CD4-positive, alpha-beta memory T cell (primary cell): ENCODE results near the gene MAP3K8. TPM values are rescaled to one million over a fixed set of nuclear protein-coding genes. Genes with fewer than 3 reads are reported as not detected.
"Not testable (repeated sequence)": the region's sequence is repeated elsewhere in the genome, so short reads cannot be mapped to it uniquely, and the experiment has no call there.

ENCODE experiments used
- CTCF ChIA-PET: fragments of 350-600 bp; sonication (Branson Sonifier 250); formaldehyde crosslinking; loops from one replicate; lab custom pipeline; 2021; ENCODE audit warnings: inconsistent platforms; ENCODE audit not compliant: partially characterized antibody; lab: Charles Lee
- POLR2A ChIA-PET: fragments of 350-600 bp; sonication (Branson Sonifier 250); formaldehyde crosslinking; loops from one replicate; lab custom pipeline; 2021; ENCODE audit not compliant: partially characterized antibody; lab: Charles Lee
- DNase-seq, 5 donors: peaks; one replicate each; pipeline versions ENCODE4 v3.0.0 to v3.0.0-alpha.2; 2020 to 2022; ENCODE audit warnings: mixed read lengths in 1 of 5
- H3K27ac ChIP-seq: one replicate; pipeline ENCODE4 v1.7.0; 2013; ENCODE audit warnings: low read depth, low read length
- H3K27me3 ChIP-seq: 2 replicates; pipeline ENCODE4 v1.7.0; 2013; ENCODE audit warnings: mild to moderate bottlenecking, low read length, moderate library complexity; ENCODE audit not compliant: insufficient read depth
- H3K36me3 ChIP-seq: 2 replicates; pipeline ENCODE4 v1.7.0; 2013; ENCODE audit warnings: mild to moderate bottlenecking, low read length, moderate library complexity; ENCODE audit not compliant: insufficient read depth
- H3K4me1 ChIP-seq: 2 replicates; pipeline ENCODE4 v1.7.0; 2013; ENCODE audit warnings: mild to moderate bottlenecking, low read length, moderate library complexity; ENCODE audit not compliant: insufficient read depth
- H3K4me3 ChIP-seq, 2 donors: one replicate each; pipeline ENCODE4 v1.7.0; 2013; ENCODE audit warnings: low read length in 2 of 2, mild to moderate bottlenecking in 1 of 2
- H3K9me3 ChIP-seq, 2 donors: one replicate each; pipeline ENCODE4 v1.7.0; 2013; ENCODE audit warnings: low read length in 2 of 2, control low read depth in 1 of 2; ENCODE audit not compliant: control insufficient read depth in 1 of 2
- H3K27ac Mint-ChIP-seq, 7 donors: one replicate each; pipeline ENCODE4 v1.8.0; 2020 to 2021; ENCODE audit warnings: mixed read lengths in 7 of 7, mild to moderate bottlenecking in 6 of 7, inconsistent platforms in 3 of 7, moderate library complexity in 3 of 7
- H3K27me3 Mint-ChIP-seq, 2 donors: one replicate each; pipeline ENCODE4 v1.8.0; 2020 to 2021; ENCODE audit warnings: mixed read lengths in 2 of 2
- H3K36me3 Mint-ChIP-seq, 2 donors: one replicate each; pipeline ENCODE4 v1.8.0; 2020 to 2021; ENCODE audit warnings: mixed read lengths in 2 of 2, inconsistent platforms in 1 of 2, mild to moderate bottlenecking in 1 of 2
- H3K4me1 Mint-ChIP-seq, 4 donors: one replicate each; pipeline ENCODE4 v1.8.0; 2020 to 2021; ENCODE audit warnings: mixed read lengths in 4 of 4, mild to moderate bottlenecking in 1 of 4
- H3K4me3 Mint-ChIP-seq, 8 donors: one replicate each; pipeline ENCODE4 v1.8.0; 2020 to 2021; ENCODE audit warnings: mixed read lengths in 8 of 8, mild to moderate bottlenecking in 7 of 8, moderate library complexity in 6 of 8, inconsistent platforms in 3 of 8
- H3K9me3 Mint-ChIP-seq, 8 donors: one replicate each; pipeline ENCODE4 v1.8.0; 2020 to 2021; ENCODE audit warnings: mixed read lengths in 8 of 8, mild to moderate bottlenecking in 5 of 8, inconsistent platforms in 3 of 8, moderate library complexity in 1 of 8
- intact Hi-C: fragments of 100-400 bp; cut with micrococcal nuclease; formaldehyde crosslinking; loops from one replicate; pipeline ENCODE4 v1.15.1; 2023
- polyA plus RNA-seq, 2 donors: library from polyadenylated mRNA; unstranded; fragments of 300-500 nt; fragmentation: Illumina TruSeq; gene quantifications; one replicate each; pipeline ENCODE4 v1.2.3, GENCODE V29; 2021
- total RNA-seq, 2 experiments: library from RNA; stranded (reverse); gene quantifications; one replicate each; pipeline ENCODE4 v1.2.3, GENCODE V29; 2021

The MAP3K8 gene
- total and polyA plus RNA-seq, 4 experiments from 2014 or later: 2.7 to 6.5 (median 5.7) TPM

DNA sequence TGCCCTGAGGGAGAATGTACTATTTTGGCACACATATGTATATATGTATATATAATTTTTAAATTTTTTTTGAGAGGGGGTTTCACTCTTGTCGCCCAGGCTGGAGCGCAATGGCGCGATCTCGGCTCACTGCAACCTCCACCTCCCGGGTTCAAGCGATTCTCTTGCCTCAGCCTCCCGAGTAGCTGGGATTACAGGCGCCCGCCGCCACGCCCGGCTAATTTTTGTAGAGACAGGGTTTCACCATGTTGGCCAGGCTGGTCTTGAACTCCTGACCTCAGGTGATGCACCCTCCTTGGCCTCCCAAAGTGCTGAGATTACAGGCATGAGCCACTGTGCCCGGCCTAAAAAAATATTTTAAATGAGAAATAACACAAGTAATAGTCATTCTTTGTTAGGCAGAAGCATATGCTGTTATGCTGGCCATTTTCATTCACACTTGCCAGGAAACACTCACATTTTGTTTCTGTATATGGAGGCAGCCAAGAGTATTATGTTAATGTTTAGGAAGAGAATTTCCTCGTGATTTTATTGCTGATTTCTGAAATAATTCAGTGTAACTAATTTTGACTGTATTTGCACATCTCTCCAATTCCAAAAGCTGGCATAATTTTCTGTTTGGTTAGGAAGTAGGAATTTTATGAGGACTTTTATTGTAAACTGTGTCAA lies 1.6 kb downstream of the MAP3K8 start:
- not testable (repeated sequence) for H3K36me3 ChIP-seq, H3K27me3 ChIP-seq, H3K27me3 Mint-ChIP-seq, H3K9me3 Mint-ChIP-seq, DNase-seq, H3K9me3 ChIP-seq
- Histone ChIP-seq H3K4me1 (peaks cover 56% of the 10 kb centered on the region), H3K27ac (peak overlapping the region; percentile 22), H3K4me3 (peak overlapping the region in 1 of 2 donors; percentile 21)
- Mint-ChIP-seq H3K4me1 (peaks cover 37 to 56% (median 49%) of the 10 kb centered on the region in 4 donors), H3K36me3 (peaks cover 0 to 19% of the 10 kb centered on the region in 2 donors), H3K4me3 (peak overlapping the region; percentile 83 to 94 (median 91)), H3K27ac (peak overlapping the region; percentile 70 to 94 (median 91))
- CTCF ChIA-PET: interaction anchor here (1.2 to 2.0 kb wide), 5 partner anchors 11 to 98 kb away, joined by 3 to 9 read pairs (median 3); no protein-coding TSS in a partner anchor
- POLR2A ChIA-PET: interaction anchor here (0.9 to 3.8 kb wide), 11 partner anchors 11 to 95 kb away, joined by 3 to 79 read pairs (median 7); no protein-coding TSS in a partner anchor
- intact Hi-C loops: loop anchor here (2.0 to 10.0 kb wide), 2 partner anchors 87 to 599 kb away; partner anchors contain the start of genes MTPAP and ZNF438

- no peaks in the 10 kb centered on the region for H3K27me3 ChIP-seq
- Mint-ChIP-seq H3K36me3 (peaks cover 0 to 21% of the 10 kb centered on the region in 2 donors), H3K4me3 (peak overlapping the region; percentile 58 to 89 (median 82)), H3K27ac (peak overlapping the region; percentile 53 to 92 (median 78)), H3K9me3 (no peaks in the 10 kb centered on the region), H3K4me1 (peaks cover 38 to 56% (median 48%) of the 10 kb centered on the region in 4 donors), H3K27me3 (no peaks in the 10 kb centered on the region)
- peak overlapping the region; percentile 21 to 25 for H3K4me3 ChIP-seq
- no peaks in the 10 kb centered on the region for H3K9me3 ChIP-seq
- peak overlapping the region; percentile 22 for H3K27ac ChIP-seq
- POLR2A ChIA-PET: interaction anchor here (1.2 to 3.8 kb wide), 5 partner anchors 17 to 93 kb away, joined by 5 to 39 read pairs (median 22); no protein-coding TSS in a partner anchor
- H3K36me3 ChIP-seq: peaks cover 7% of the 10 kb centered on the region
- CTCF ChIA-PET: interaction anchor here (1.8 to 2.0 kb wide), 3 partner anchors 25 to 97 kb away, joined by 5 to 17 read pairs (median 7); no protein-coding TSS in a partner anchor
- no peak for DNase-seq
- intact Hi-C loops: loop anchor here (2.0 to 10.0 kb wide), 2 partner anchors 87 to 599 kb away; partner anchors contain the start of genes MTPAP and ZNF438
- peaks cover 53% of the 10 kb centered on the region for H3K4me1 ChIP-seq
Observed at GRCh38 chr10:30436191-30436611, 2.2 kb downstream of the MAP3K8 start.

DNA sequence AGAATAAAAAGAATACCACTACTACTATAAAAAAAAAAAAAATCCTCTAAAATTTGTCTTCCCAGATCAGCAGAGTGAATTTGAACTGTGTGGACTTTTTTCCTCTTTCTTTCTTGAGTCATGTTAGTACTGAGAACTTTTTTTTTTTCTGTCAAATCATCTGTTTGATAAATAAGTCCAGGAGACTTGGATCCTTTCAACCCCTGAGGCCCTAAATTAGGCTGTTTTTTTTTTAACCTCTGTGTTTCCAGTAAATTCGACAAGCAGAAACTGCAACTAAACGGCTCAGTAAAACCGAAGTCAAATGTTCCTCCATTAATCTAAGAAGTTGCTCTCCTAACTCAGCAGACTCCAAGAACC lies 2.7 kb downstream of the MAP3K8 start:
- intact Hi-C loops: loop anchor here (2.0 to 10.0 kb wide), 2 partner anchors 88 to 598 kb away; partner anchors contain the start of genes MTPAP and ZNF438
- Mint-ChIP-seq H3K27me3 (no peaks in the 10 kb centered on the region), H3K4me3 (peak overlapping the region; percentile 77 to 89 (median 82)), H3K9me3 (no peaks in the 10 kb centered on the region), H3K36me3 (peaks cover 0 to 21% of the 10 kb centered on the region in 2 donors), H3K27ac (peak overlapping the region; percentile 69 to 92 (median 78)), H3K4me1 (peaks cover 38 to 56% (median 45%) of the 10 kb centered on the region in 4 donors)
- POLR2A ChIA-PET: interaction anchor here (0.8 to 3.8 kb wide), 11 partner anchors 8 to 93 kb away, joined by 3 to 39 read pairs (median 6); no protein-coding TSS in a partner anchor
- H3K27ac ChIP-seq: peak overlapping the region; percentile 16
- no peaks in the 10 kb centered on the region for H3K27me3 ChIP-seq
- peaks cover 49% of the 10 kb centered on the region for H3K4me1 ChIP-seq
- DNase-seq: no peak
- CTCF ChIA-PET: interaction anchor here (1.2 to 2.0 kb wide), 4 partner anchors 18 to 97 kb away, joined by 5 to 17 read pairs (median 6); no protein-coding TSS in a partner anchor
- peak overlapping the region; percentile 9 to 31 for H3K4me3 ChIP-seq
- no peaks in the 10 kb centered on the region for H3K9me3 ChIP-seq
- H3K36me3 ChIP-seq: peaks cover 7% of the 10 kb centered on the region

GRCh38 chr10:30437031-30437841 lies 3.3 kb downstream of the MAP3K8 start:
- Histone ChIP-seq H3K4me3 (peak overlapping the region; percentile 9 to 31), H3K27me3 (no peaks in the 10 kb centered on the region), H3K9me3 (no peaks in the 10 kb centered on the region), H3K4me1 (peaks cover 46% of the 10 kb centered on the region), H3K36me3 (peaks cover 7% of the 10 kb centered on the region), H3K27ac (peak overlapping the region; percentile 16)
- Mint-ChIP-seq H3K4me1 (peaks cover 38 to 58% (median 50%) of the 10 kb centered on the region in 4 donors), H3K9me3 (no peaks in the 10 kb centered on the region), H3K36me3 (peaks cover 0 to 21% of the 10 kb centered on the region in 2 donors), H3K27me3 (no peaks in the 10 kb centered on the region), H3K27ac (peak overlapping the region; percentile 69 to 92 (median 78)), H3K4me3 (peak overlapping the region; percentile 77 to 89 (median 82))
- ChIA-PET CTCF (interaction anchor here (0.6 to 2.0 kb wide), 10 partner anchors 13 to 144 kb away, joined by 3 to 17 read pairs (median 4); no protein-coding TSS in a partner anchor), POLR2A (interaction anchor here (0.7 to 3.8 kb wide), 13 partner anchors 9 to 92 kb away, joined by 3 to 39 read pairs (median 5); no protein-coding TSS in a partner anchor)
- DNase-seq: peak; percentile 55 to 73 (median 61)
- intact Hi-C loops: loop anchor here (2.0 to 10.0 kb wide), 2 partner anchors 88 to 598 kb away; partner anchors contain the start of genes MTPAP and ZNF438

DNA sequence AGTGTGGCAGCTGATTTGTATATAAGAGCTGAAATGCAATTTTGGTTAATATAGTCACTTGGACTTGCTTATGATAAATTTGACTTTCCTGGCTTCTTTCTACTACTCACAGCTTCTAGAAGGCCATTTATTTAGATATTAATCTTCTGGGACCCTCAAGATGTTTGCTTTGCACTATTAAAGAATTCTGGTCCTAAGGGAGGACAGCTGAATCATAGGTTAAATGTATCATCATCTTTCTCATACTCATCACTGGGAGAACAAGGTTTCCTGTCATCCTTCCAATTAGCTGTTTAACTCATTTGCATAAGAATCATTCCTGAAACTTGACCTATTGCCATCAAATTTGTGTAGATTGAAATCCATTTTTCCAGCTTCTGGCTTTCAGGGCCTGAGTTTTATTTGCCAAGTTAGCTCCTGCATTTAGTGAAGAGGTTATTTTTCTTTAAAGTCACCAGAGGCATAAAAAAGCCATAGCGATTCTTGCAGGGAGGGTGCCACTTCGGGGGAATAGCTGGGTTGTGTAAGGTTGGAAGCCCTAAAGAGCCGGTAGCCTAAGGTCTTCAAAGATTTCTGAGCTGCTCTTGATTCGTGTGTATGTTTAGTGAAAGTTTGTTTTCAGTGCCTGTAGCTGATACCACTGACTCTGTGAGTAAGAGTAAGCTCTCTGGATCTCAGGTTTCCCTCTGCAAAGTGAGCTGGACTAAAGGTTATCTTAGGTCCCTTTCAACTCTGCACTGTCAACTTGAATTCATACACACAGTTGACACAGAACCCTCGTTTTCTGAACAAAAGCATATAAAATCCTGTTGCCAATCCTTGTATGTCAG lies 4.3 kb downstream of the MAP3K8 start:
- no peak for DNase-seq
- peaks cover 39% of the 10 kb centered on the region for H3K4me1 ChIP-seq
- Mint-ChIP-seq H3K36me3 (peaks cover 0 to 18% of the 10 kb centered on the region in 2 donors), H3K27ac (peak overlapping the region; percentile 33 to 92 (median 70)), H3K4me1 (peaks cover 36 to 57% (median 46%) of the 10 kb centered on the region in 4 donors), H3K9me3 (no peaks in the 10 kb centered on the region), H3K27me3 (no peaks in the 10 kb centered on the region), H3K4me3 (peak overlapping the region; percentile 77 to 89 (median 82))
- H3K4me3 ChIP-seq: peak overlapping the region in 1 of 2 donors; percentile 31
- POLR2A ChIA-PET: interaction anchor here (1.3 to 3.8 kb wide), 6 partner anchors 12 to 91 kb away, joined by 5 to 39 read pairs (median 16); no protein-coding TSS in a partner anchor
- peak overlapping the region; percentile 16 for H3K27ac ChIP-seq
- H3K9me3 ChIP-seq: no peaks in the 10 kb centered on the region
- H3K27me3 ChIP-seq: no peaks in the 10 kb centered on the region
- H3K36me3 ChIP-seq: peaks cover 12% of the 10 kb centered on the region
- CTCF ChIA-PET: interaction anchor here (0.6 to 2.0 kb wide), 13 partner anchors 12 to 144 kb away, joined by 3 to 17 read pairs (median 5); no protein-coding TSS in a partner anchor
- intact Hi-C loops: loop anchor here (10.0 kb wide), 1 partner anchor 597 kb away; the partner anchor contains the start of gene ZNF438

- Histone ChIP-seq H3K4me3 (no peak overlapping the region), H3K4me1 (peaks cover 39% of the 10 kb centered on the region), H3K27ac (no peak overlapping the region), H3K9me3 (no peaks in the 10 kb centered on the region), H3K27me3 (no peaks in the 10 kb centered on the region), H3K36me3 (peaks cover 12% of the 10 kb centered on the region)
- no peaks in the 10 kb centered on the region for H3K9me3 Mint-ChIP-seq
- peaks cover 0 to 13% of the 10 kb centered on the region in 2 donors for H3K36me3 Mint-ChIP-seq
- no peak overlapping the region for H3K4me3 Mint-ChIP-seq
- intact Hi-C loops: loop anchor here (10.0 kb wide), 1 partner anchor 595 kb away; the partner anchor contains the start of gene ZNF438
- peaks cover 36 to 56% (median 45%) of the 10 kb centered on the region in 4 donors for H3K4me1 Mint-ChIP-seq
- DNase-seq: no peak
- ChIA-PET POLR2A (no interaction called here), CTCF (no interaction called here)
- H3K27ac Mint-ChIP-seq: no peak overlapping the region
- no peaks in the 10 kb centered on the region for H3K27me3 Mint-ChIP-seq
Observed at GRCh38 chr10:30439931-30440330, 5.9 kb downstream of the MAP3K8 start.
